HEK293 (cell line): Measurements from ENCODE around the gene ADAMTS9.
A peak's percentile ranks its signal among the peaks of the same experiment; 100 is the strongest.

Experiments
- CTCF ChIA-PET: fragments of 350-600 bp; formaldehyde crosslinking; extraction: SDS; loops from one replicate; lab custom pipeline; 2021; ENCODE audit warnings: antibody characterized with exemption; lab: Yijun Ruan, JAX
- POLR2A ChIA-PET: fragments of 300-600 bp; formaldehyde crosslinking; extraction: SDS; loops from one replicate; lab custom pipeline; 2020; ENCODE audit warnings: antibody characterized with exemption, inconsistent platforms; lab: Yijun Ruan, JAX
- H3K27ac ChIP-seq: fragments of 200-500 bp; sonication (Bioruptor generic); 2 replicates; pipeline ENCODE4 v1.5.1; 2014; ENCODE audit warnings: low read depth, low read length, control low read depth, inconsistent platforms; ENCODE audit errors: extremely low read depth
- H3K36me3 ChIP-seq, 2 experiments: fragments of 200-500 bp in 1 of 2; sonication (Bioruptor generic) in 1 of 2; 1 replicate in 1 of 2; 2 replicates in 1 of 2; pipeline ENCODE4 v1.5.1; 2014 to 2017; ENCODE audit warnings: inconsistent platforms in 2 of 2, low read length in 2 of 2; ENCODE audit not compliant: control insufficient read depth in 2 of 2, insufficient read depth in 1 of 2
- H3K4me1 ChIP-seq: fragments of 200-500 bp; sonication (Bioruptor generic); 2 replicates; pipeline ENCODE4 v1.5.1; 2014; ENCODE audit warnings: mild to moderate bottlenecking, low read length, inconsistent platforms; ENCODE audit not compliant: control insufficient read depth, insufficient read depth
- H3K4me3 ChIP-seq: 2 replicates; pipeline ENCODE4 v1.5.1; 2011; ENCODE audit warnings: low read depth, mild to moderate bottlenecking, control low read depth, low read length, moderate library complexity
- H3K9me3 ChIP-seq: fragments of 200-500 bp; sonication (Bioruptor generic); 2 replicates; pipeline ENCODE4 v1.5.1; 2014; ENCODE audit warnings: low read depth, low read length, inconsistent platforms; ENCODE audit not compliant: control insufficient read depth, insufficient read depth
- GLI4 ChIP-seq: fragments of 450-650 bp; formaldehyde crosslinking; IDR thresholded peaks from 2 replicates; pipeline ENCODE4 v1.5.1; 2016; ENCODE audit warnings: missing biosample characterization, missing genetic modification characterization
- MZF1 ChIP-seq: fragments of 450-650 bp; formaldehyde crosslinking; IDR thresholded peaks from 2 replicates; pipeline ENCODE4 v1.5.1; 2017; ENCODE audit warnings: missing biosample characterization, missing genetic modification characterization, borderline replicate concordance
- PRDM2 ChIP-seq: fragments of 450-650 bp; formaldehyde crosslinking; IDR thresholded peaks from 2 replicates; pipeline ENCODE4 v1.5.1; 2016; ENCODE audit warnings: missing biosample characterization, missing genetic modification characterization, borderline replicate concordance
- ZNF138 ChIP-seq: fragments of 450-650 bp; formaldehyde crosslinking; IDR thresholded peaks from 2 replicates; pipeline ENCODE4 v1.5.1; 2016; ENCODE audit warnings: missing biosample characterization, missing genetic modification characterization, borderline replicate concordance
- ZNF175 ChIP-seq: fragments of 450-650 bp; formaldehyde crosslinking; IDR thresholded peaks from 2 replicates; pipeline ENCODE4 v1.5.1; 2016; ENCODE audit warnings: missing biosample characterization, missing genetic modification characterization
- ZNF221 ChIP-seq: fragments of 450-650 bp; formaldehyde crosslinking; IDR thresholded peaks from 2 replicates; pipeline ENCODE4 v1.5.1; 2017; ENCODE audit warnings: missing biosample characterization, missing genetic modification characterization, borderline replicate concordance
- ZNF239 ChIP-seq: fragments of 450-650 bp; formaldehyde crosslinking; IDR thresholded peaks from 2 replicates; pipeline ENCODE4 v1.5.1; 2016; ENCODE audit warnings: missing biosample characterization, missing genetic modification characterization
- ZNF274 ChIP-seq, 2 experiments: fragments of 200-500 bp in 1 of 2; fragments of 450-650 bp in 1 of 2; sonication (Bioruptor generic) in 1 of 2; formaldehyde crosslinking in 1 of 2; IDR thresholded peaks; 2 replicates each; pipeline versions ENCODE4 v1.5.1 to v1.6.1; 2014 to 2016; ENCODE audit warnings: borderline replicate concordance in 1 of 2, inconsistent platforms in 1 of 2, low read length in 1 of 2, missing biosample characterization in 1 of 2, missing genetic modification characterization in 1 of 2
- ZNF341 ChIP-seq: fragments of 450-650 bp; formaldehyde crosslinking; IDR thresholded peaks from 2 replicates; pipeline ENCODE4; 2016; ENCODE audit warnings: low read depth, missing biosample characterization, missing genetic modification characterization
- ZNF514 ChIP-seq: fragments of 450-650 bp; formaldehyde crosslinking; IDR thresholded peaks from 2 replicates; pipeline ENCODE4 v1.5.1; 2016; ENCODE audit warnings: missing biosample characterization, missing genetic modification characterization
- ZNF571 ChIP-seq: fragments of 450-650 bp; formaldehyde crosslinking; IDR thresholded peaks from 2 replicates; pipeline ENCODE4 v1.5.0; 2017; ENCODE audit warnings: missing biosample characterization, missing genetic modification characterization
- ZNF610 ChIP-seq: fragments of 450-650 bp; formaldehyde crosslinking; IDR thresholded peaks from 2 replicates; pipeline ENCODE4 v1.5.1; 2016; ENCODE audit warnings: missing biosample characterization, missing genetic modification characterization, borderline replicate concordance
- ZNF629 ChIP-seq: fragments of 450-650 bp; formaldehyde crosslinking; IDR thresholded peaks from 2 replicates; pipeline ENCODE4 v1.5.1; 2017; ENCODE audit warnings: missing biosample characterization, missing genetic modification characterization
- ZNF654 ChIP-seq: fragments of 450-650 bp; formaldehyde crosslinking; IDR thresholded peaks from 2 replicates; pipeline ENCODE4 v1.5.1; 2016; ENCODE audit warnings: low read depth, missing biosample characterization, missing genetic modification characterization
- ZNF660 ChIP-seq: fragments of 450-650 bp; IDR thresholded peaks from 2 replicates; pipeline ENCODE4 v1.5.1; 2018; ENCODE audit warnings: missing biosample characterization, mild to moderate bottlenecking, missing genetic modification characterization
- ZNF792 ChIP-seq: fragments of 450-650 bp; formaldehyde crosslinking; IDR thresholded peaks from 2 replicates; pipeline ENCODE4 v1.5.1; 2016; ENCODE audit warnings: missing biosample characterization, missing genetic modification characterization
- ZNF837 ChIP-seq: fragments of 450-650 bp; formaldehyde crosslinking; IDR thresholded peaks from 2 replicates; pipeline ENCODE4 v1.5.1; 2016; ENCODE audit warnings: missing biosample characterization, missing genetic modification characterization
- ZSCAN23 ChIP-seq: fragments of 450-650 bp; formaldehyde crosslinking; IDR thresholded peaks from 2 replicates; pipeline ENCODE4 v1.5.1; 2016; ENCODE audit warnings: missing biosample characterization, missing genetic modification characterization
- TF ChIP-seq, protein P1 (sequence below): fragments of 450-650 bp; formaldehyde crosslinking; IDR thresholded peaks from 2 replicates; pipeline ENCODE4 v1.5.1; 2016; ENCODE audit warnings: missing biosample characterization, missing genetic modification characterization

ADAMTS9 gene

DNA sequence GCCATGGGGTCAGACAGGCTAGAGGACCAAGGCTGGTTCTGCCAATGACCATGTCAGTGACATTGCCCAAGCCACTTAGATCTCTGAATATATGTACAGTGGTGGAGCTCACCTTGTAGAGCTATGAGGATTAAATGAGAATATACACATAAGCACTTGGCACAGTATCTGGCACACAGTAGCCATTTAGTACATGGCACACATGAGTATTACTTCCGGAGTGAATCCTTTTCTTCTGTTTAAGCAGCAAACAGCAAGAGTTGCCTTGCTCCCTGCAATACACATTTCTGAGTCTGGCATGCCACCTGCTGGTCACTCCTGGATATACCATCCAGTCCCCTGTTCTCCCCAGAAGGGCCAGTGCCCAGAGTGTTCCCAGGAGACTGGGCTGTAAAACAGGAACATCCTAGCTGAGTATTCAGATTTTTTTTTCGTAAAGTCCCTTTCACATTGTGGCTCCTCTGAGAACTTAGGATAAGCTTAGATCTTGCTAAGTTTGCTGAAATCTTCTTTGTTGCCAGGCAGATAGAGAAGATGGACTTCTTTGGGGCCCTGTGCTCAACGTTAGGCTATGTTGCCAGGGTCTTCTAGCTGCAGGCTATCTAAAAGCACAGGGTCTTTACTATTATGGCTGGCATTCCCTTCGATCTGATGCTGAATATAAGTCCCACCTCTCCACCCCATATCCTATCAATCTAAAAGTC, 203.4 kb downstream of the ADAMTS9 start (continued):
- TF ChIP-seq ZSCAN23, result no peak
- TF ChIP-seq ZNF660 (tag by site-specific recombination), result 0 out of 2 replicates have a peak, but pooled peaks have one; percentile 16
- no peak for TF ChIP-seq ZNF629 (tag by site-specific recombination)
- no peak for TF ChIP-seq ZNF341
- no peak for TF ChIP-seq GLI4 (tag by site-specific recombination)
- no peak for TF ChIP-seq ZNF274 (IDR thresholded peaks at IDR 0.05; ENCODE audit: low read length)
- no peak for TF ChIP-seq ZNF274 (tag by site-specific recombination; IDR thresholded peaks at IDR 0.05; ENCODE audit: borderline replicate concordance)
- TF ChIP-seq ZNF837 (tag by site-specific recombination), result no peak
- TF ChIP-seq, protein P1, sequence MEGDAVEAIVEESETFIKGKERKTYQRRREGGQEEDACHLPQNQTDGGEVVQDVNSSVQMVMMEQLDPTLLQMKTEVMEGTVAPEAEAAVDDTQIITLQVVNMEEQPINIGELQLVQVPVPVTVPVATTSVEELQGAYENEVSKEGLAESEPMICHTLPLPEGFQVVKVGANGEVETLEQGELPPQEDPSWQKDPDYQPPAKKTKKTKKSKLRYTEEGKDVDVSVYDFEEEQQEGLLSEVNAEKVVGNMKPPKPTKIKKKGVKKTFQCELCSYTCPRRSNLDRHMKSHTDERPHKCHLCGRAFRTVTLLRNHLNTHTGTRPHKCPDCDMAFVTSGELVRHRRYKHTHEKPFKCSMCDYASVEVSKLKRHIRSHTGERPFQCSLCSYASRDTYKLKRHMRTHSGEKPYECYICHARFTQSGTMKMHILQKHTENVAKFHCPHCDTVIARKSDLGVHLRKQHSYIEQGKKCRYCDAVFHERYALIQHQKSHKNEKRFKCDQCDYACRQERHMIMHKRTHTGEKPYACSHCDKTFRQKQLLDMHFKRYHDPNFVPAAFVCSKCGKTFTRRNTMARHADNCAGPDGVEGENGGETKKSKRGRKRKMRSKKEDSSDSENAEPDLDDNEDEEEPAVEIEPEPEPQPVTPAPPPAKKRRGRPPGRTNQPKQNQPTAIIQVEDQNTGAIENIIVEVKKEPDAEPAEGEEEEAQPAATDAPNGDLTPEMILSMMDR (tag by site-specific recombination), result peak; percentile 63
- TF ChIP-seq ZNF571, result no peak
- TF ChIP-seq ZNF514 (tag by site-specific recombination), result no peak
- no peak for TF ChIP-seq ZNF792
- no peak for TF ChIP-seq ZNF239 (tag by site-specific recombination)
- peak; percentile 90 for TF ChIP-seq ZNF654 (tag by site-specific recombination)
- TF ChIP-seq ZNF138, result no peak
- no peak for TF ChIP-seq ZNF175
- no peak for TF ChIP-seq ZNF610 (tag by site-specific recombination)
- no peak for TF ChIP-seq ZNF221
- no peak for TF ChIP-seq PRDM2 (tag by site-specific recombination)

- Histone ChIP-seq H3K4me1 (no peaks in the 10 kb centered on the region), H3K36me3 (no peaks in the 10 kb centered on the region), H3K9me3 (no peaks in the 10 kb centered on the region), H3K4me3 (no peak overlapping the region), H3K27ac (no peak overlapping the region)
- POLR2A ChIA-PET, result no interaction called here
- CTCF ChIA-PET, result interaction anchor here (0.5 to 2.4 kb wide), 11 partner anchors 37 to 1134 kb away, joined by 3 to 20 read pairs (median 5); no protein-coding TSS in a partner anchor
- no peak for TF ChIP-seq MZF1 (tag by site-specific recombination)
These were observed 204.3 kb downstream of the ADAMTS9 start for GRCh38 chr3:64483467-64483866.
